GM19043 (cell line): Measurements from ENCODE around the gene CLDN8.

Experiments used
- ATAC-seq: cut with Tn5 transposase; IDR thresholded peaks from one replicate; pipeline ENCODE4 v1.9.1; 2021; ENCODE audit warnings: low read depth; ENCODE audit not compliant: unreplicated experiment

CLDN8 gene

GRCh38 chr21:30207252-30207579, 8.7 kb downstream of the CLDN8 start:
- ATAC-seq, result no peak

DNA sequence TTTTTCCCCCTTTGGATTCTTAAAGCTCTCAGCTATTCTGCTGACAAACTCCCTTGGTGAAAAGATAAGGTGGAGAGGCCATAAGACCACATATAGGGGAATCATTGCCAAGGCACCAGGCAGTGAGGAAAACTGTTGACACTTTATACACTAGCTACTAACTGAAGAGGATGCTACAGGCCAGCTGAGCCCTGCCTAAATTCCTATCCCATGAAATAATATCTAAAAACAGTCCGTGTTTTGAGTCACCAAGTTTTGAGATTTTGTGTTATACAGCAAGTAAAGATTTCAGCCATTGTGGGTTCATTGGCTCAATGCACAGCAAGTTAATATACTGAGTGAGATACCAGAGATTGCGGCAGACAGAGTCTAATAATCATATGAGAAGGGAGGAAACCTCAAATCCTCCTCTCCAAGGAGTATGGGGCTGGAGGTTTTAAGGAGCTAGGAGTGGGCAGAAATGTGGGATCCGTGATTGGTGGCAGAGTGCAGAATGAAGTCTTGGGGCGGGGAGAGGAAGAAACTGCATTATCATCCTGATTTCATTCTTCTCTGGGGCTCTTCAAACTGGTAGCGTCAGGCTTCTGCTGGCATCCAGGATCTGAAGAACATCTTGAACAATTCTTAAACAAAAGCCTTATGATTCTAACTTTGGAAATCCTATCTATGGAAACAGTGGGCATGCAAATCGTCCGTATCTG, 9.2 kb downstream of the CLDN8 start:
- ATAC-seq, result no peak

DNA sequence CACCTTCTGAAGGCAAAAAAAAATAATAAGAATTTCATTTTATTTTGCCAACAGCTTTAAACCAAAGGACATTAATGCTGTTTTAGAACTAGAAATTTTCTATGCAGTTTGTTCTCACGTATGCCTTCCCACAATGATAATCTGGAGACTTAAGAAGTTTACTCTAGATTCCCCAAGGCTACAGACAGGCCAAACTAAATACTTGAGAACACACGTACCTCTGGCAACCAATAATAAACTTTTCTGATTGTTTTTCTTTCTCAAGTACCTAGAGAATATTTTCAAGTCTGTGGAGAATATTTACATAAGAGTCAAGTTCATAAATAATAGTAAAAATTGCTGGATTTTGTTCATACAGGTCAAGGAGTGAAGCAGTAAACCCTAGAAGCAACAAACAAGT, 15.9 kb downstream of the CLDN8 start:
- no peak for ATAC-seq

GRCh38 chr21:30194701-30195299, 21.1 kb downstream of the CLDN8 start:
- ATAC-seq, result no peak

GRCh38 chr21:30193201-30193600, 22.7 kb downstream of the CLDN8 start:
- ATAC-seq, result no peak

- ATAC-seq, result no peak
Measured at GRCh38 chr21:30190554-30190953, 25.3 kb downstream of the CLDN8 start.

- no peak for ATAC-seq
Measured at GRCh38 chr21:30189773-30190172, 26.1 kb downstream of the CLDN8 start.

GRCh38 chr21:30186242-30186641, 29.7 kb downstream of the CLDN8 start:
- ATAC-seq, result no peak

DNA sequence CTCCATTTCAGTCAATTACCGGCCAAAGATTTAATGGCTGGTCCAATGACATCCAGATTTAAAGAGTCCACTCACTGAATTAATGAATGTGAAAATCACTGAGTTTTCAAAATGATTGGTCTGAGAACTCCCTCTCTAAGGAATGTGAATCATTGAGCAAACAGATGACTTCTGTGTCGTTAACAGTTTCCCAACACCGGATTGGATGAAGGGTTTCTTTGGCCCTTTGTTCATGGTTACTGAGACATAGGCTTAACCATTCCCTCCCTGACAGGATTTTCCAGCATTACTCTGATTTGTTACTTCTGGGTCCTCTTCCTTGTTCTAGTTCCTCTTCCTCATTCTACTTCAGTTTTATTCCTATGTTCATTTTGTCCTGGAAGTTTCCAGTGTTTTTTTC, 47.8 kb downstream of the CLDN8 start:
- ATAC-seq, result no peak

DNA sequence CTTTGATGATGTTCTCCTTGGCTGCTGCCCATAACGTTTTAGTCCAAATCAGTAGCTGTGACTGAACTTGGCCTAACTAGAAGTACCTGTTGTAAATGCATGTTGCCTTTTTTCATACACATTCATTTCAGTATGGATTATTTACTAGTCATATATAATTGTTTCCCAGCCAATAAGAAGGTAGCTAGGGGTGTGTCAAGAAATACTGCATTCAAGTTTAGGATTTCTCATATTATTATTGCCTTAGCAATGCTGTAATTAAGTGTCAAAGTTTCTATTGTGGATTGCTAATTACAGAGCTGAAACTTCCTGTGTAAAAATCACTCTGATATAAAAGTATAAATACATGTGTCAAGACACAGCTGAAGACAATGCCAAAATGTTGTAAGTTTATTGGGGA, 49.2 kb downstream of the CLDN8 start, which contains the start of gene CLDN17:
Gene CLDN17 (minus strand): TSS at position 101 of the 400 bp plus-strand sequence. CDS start 188 bp downstream, outside the sequence.
- ATAC-seq, result no peak

DNA sequence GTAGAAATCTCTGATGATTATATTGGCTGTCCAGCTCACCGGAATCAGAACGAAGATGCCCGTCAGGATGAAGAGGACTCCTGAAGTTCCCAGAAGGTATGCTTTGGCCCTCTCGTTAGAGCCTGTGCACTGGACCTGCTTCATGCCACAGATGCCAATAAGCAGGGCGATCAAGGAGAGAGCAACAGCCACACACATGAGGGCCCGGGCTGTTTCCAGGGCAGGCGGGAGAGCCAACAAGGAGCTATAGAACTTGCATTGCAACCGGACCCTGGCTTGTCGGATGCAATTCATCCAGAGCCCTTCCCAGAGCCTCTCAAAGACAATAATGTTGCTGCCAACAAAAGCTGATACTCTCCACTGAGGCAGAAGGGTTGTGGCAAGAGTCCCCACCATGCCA, 49.7 kb downstream of the CLDN8 start:
- no peak for ATAC-seq

DNA sequence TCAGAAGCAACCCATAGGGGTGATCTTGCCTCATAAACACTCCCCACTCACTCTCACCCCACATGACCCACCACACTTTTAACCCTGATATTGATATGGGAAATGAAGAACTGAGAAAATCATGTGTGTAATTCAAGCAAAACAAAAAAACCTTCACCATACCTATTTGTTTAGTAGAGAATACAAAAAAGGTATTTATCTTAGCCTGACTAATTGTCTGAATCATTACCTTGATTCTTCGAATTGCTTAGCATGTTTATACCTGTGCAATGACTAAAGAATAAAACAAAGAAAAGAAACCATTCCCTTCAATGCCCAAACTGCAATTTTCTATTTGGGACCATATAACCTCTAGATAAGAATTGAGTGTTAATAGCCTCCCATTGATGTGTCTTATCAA, 51.1 kb downstream of the CLDN8 start:
- no peak for ATAC-seq
